HepG2 (cell line): Measurements from ENCODE around the gene GPR87. TPM values are rescaled to one million over a fixed set of nuclear protein-coding genes. Genes with fewer than 3 reads are reported as not detected.

Experiments used
- ATAC-seq: fragments of 200-7000 bp; cut with Tn5 transposase; 3 replicates; pipeline ENCODE4 v1.9.1; 2020; ENCODE audit warnings: mild to moderate bottlenecking, moderate library complexity
- BruUV-seq: library from RNA; stranded (reverse); fragments of 400-500 nt; replicated peaks from 2 replicates; lab custom pipeline; 2021; lab: Mats Ljungman, UMichigan
- CTCF ChIA-PET: fragments of 300-600 bp; formaldehyde crosslinking; extraction: SDS; loops from one replicate; lab custom pipeline; 2021; ENCODE audit warnings: low total read pairs, inconsistent platforms, low intra/inter-chr PET ratio; lab: Yijun Ruan, JAX
- POLR2A ChIA-PET: fragments of 350-600 bp; sonication (Branson Sonifier 250); formaldehyde crosslinking; loops from one replicate; lab custom pipeline; 2020; ENCODE audit warnings: antibody characterized with exemption, inconsistent platforms; lab: Yijun Ruan, JAX
- DNase-seq: peaks from one replicate; pipeline ENCODE4 v3.0.0-alpha.2; 2015; ENCODE audit warnings: low spot score
- FAIRE-seq: peaks from 3 replicates; lab custom pipeline; 2011; peaks lifted over from hg19 to GRCh38; lab: Jason Lieb, UNC
- H2AFZ ChIP-seq: one replicate; pipeline ENCODE4 v1.6.1; 2011; ENCODE audit warnings: low read length, inconsistent platforms
- H3K27ac ChIP-seq: fragments of 300-600 bp; 3 replicates; pipeline ENCODE4 v1.8.0; 2011; ENCODE audit warnings: mixed run types, mild to moderate bottlenecking, mixed read lengths, low read length, inconsistent platforms; ENCODE audit not compliant: insufficient read depth; ENCODE audit errors: extremely low read length
- H3K27me3 ChIP-seq, 2 experiments: fragments of 200-600 bp in 1 of 2; 2 replicates in 1 of 2; 3 replicates in 1 of 2; pipeline versions ENCODE4 v1.6.0 to v1.8.0; 2011; ENCODE audit warnings: low read length in 2 of 2, mild to moderate bottlenecking in 2 of 2, moderate library complexity in 2 of 2, inconsistent platforms in 1 of 2; ENCODE audit not compliant: insufficient read depth in 2 of 2, control insufficient read depth in 1 of 2
- H3K36me3 ChIP-seq, 2 experiments: fragments of 200-600 bp in 1 of 2; replicated peaks in 1 of 2; 2 replicates in 1 of 2; 3 replicates in 1 of 2; pipeline versions ENCODE4 v1.5.1 to v1.8.0; 2011; ENCODE audit warnings: low read length in 2 of 2, inconsistent platforms in 1 of 2; ENCODE audit not compliant: insufficient read depth in 2 of 2, control insufficient read depth in 1 of 2
- H3K4me1 ChIP-seq: 2 replicates; pipeline ENCODE4 v1.5.1; 2012; ENCODE audit warnings: low read length, inconsistent platforms; ENCODE audit not compliant: insufficient read depth
- H3K4me2 ChIP-seq: 2 replicates; pipeline ENCODE4 v1.6.0; 2011; ENCODE audit warnings: low read depth, low read length, inconsistent platforms
- H3K4me3 ChIP-seq, 3 experiments: fragments of 200-600 bp in 1 of 3; sonication (generic), shearing (Covaris generic) in 1 of 3; replicated peaks in 1 of 3; 2 replicates each; pipeline ENCODE4 v1.5.1; 2011 to 2016; ENCODE audit warnings: low read length in 3 of 3, inconsistent platforms in 2 of 3, low read depth in 2 of 3, mild to moderate bottlenecking in 2 of 3, control low read depth in 1 of 3, mixed read lengths in 1 of 3; ENCODE audit not compliant: insufficient read depth in 1 of 3
- H3K79me2 ChIP-seq: one replicate; pipeline ENCODE4 v1.6.1; 2011; ENCODE audit warnings: low read length, inconsistent platforms; ENCODE audit not compliant: insufficient read depth
- H3K9ac ChIP-seq: 2 replicates; pipeline ENCODE4 v1.6.0; 2011; ENCODE audit warnings: mild to moderate bottlenecking, low read depth, low read length, inconsistent platforms; ENCODE audit not compliant: insufficient read depth
- H3K9me3 ChIP-seq: 2 replicates; pipeline ENCODE4 v1.5.1; 2012; ENCODE audit warnings: mild to moderate bottlenecking, low read length
- H4K20me1 ChIP-seq: 2 replicates; pipeline ENCODE4 v1.6.0; 2011; ENCODE audit warnings: inconsistent platforms, mild to moderate bottlenecking, low read length, moderate library complexity; ENCODE audit not compliant: insufficient read depth
- FOSL2 ChIP-seq: sonication (generic); formaldehyde crosslinking; IDR thresholded peaks from 2 replicates; pipeline ENCODE4 v1.4.0; 2020; ENCODE audit warnings: missing genetic modification reagents
- GLI4 ChIP-seq: sonication (generic); formaldehyde crosslinking; IDR thresholded peaks from 2 replicates; pipeline ENCODE4 v1.5.1; 2020; ENCODE audit warnings: missing genetic modification reagents, mild to moderate bottlenecking, moderate library complexity, borderline replicate concordance
- NONO ChIP-seq, 2 experiments: fragments of 450-650 bp in 1 of 2; sonication (generic) in 1 of 2; formaldehyde crosslinking in 1 of 2; IDR thresholded peaks in 1 of 2; conservative IDR thresholded peaks in 1 of 2; 2 replicates each; pipeline versions ENCODE4 v1.6.1 to v1.8.0; 2017 to 2022; ENCODE audit warnings: mild to moderate bottlenecking in 1 of 2, missing genetic modification reagents in 1 of 2, moderate library complexity in 1 of 2
- TOE1 ChIP-seq: sonication (generic); formaldehyde crosslinking; IDR thresholded peaks from 2 replicates; pipeline ENCODE4 v1.4.0; 2020; ENCODE audit warnings: mild to moderate bottlenecking, missing genetic modification reagents
- ZFP1 ChIP-seq: IDR thresholded peaks from 2 replicates; pipeline ENCODE4 v1.6.1; 2016
- ZHX2 ChIP-seq, 2 experiments: sonication (generic) in 1 of 2; formaldehyde crosslinking in 1 of 2; IDR thresholded peaks; 2 replicates each; pipeline versions ENCODE4 v1.6.1 to v1.9.0; 2014 to 2022; ENCODE audit warnings: antibody characterized with exemption in 1 of 2, borderline replicate concordance in 1 of 2, inconsistent platforms in 1 of 2, low read depth in 1 of 2, missing genetic modification reagents in 1 of 2
- ZNF543 ChIP-seq: sonication (generic); formaldehyde crosslinking; IDR thresholded peaks from 2 replicates; pipeline ENCODE4 v1.4.0; 2020; ENCODE audit warnings: mild to moderate bottlenecking, missing genetic modification reagents
- ZSCAN12 ChIP-seq: sonication (generic); formaldehyde crosslinking; IDR thresholded peaks from 2 replicates; pipeline ENCODE4 v1.9.0; 2021; ENCODE audit warnings: mild to moderate bottlenecking, missing genetic modification reagents
- WGBS: methylation state at CpG from one replicate; pipeline ENCODE4 v1.1.6; 2017; ENCODE audit warnings: low lambda C conversion rate; 5-methylcytosine and 5-hydroxymethylcytosine counted together
- in situ Hi-C: cut with HindIII; loops from 2 replicates; pipeline ENCODE4 v1.10.0; 2017; ENCODE audit warnings: low pct_unique_long_range_greater_than_20kb; ENCODE audit not compliant: extremely low pct_ligation_motif_present
- intact Hi-C: fragments of 100-400 bp; cut with micrococcal nuclease; formaldehyde crosslinking; loops from one replicate; pipeline ENCODE4 v1.10.0; 2022; ENCODE audit not compliant: unreplicated experiment
- polyA plus RNA-seq, 8 experiments: library from polyadenylated mRNA; depleted of rRNA in 3 of 8; stranded (reverse) in 7 of 8; unstranded in 1 of 8; fragments of >200 nt; fragmentation: Illumina TruSeq in 4 of 8; extraction: Trizol in 4 of 8; gene quantifications; 2 replicates each; pipeline versions ENCODE4 v1.2.1 to v1.2.3, GENCODE V29; 2011 to 2016; ENCODE audit warnings: low read depth in 4 of 8, missing spikeins in 1 of 8, mixed read lengths in 1 of 8; ENCODE audit not compliant: insufficient read depth in 1 of 8
- total RNA-seq, 5 experiments: library from RNA; depleted of rRNA; stranded (reverse); fragments of >200 nt; fragmentation: Illumina TruSeq; extraction: Trizol; gene quantifications; 2 replicates each; pipeline ENCODE4 v1.2.3, GENCODE V29; 2016; ENCODE audit warnings: low read depth in 1 of 5
- TF ChIP-seq, protein P1 (sequence below): sonication (generic); formaldehyde crosslinking; IDR thresholded peaks from 2 replicates; pipeline ENCODE4 v1.5.1; 2020; ENCODE audit warnings: missing genetic modification reagents, mild to moderate bottlenecking, borderline replicate concordance

The GPR87 gene
- total and polyA plus RNA-seq, 2 of the 13 experiments (the other 11 are each of a cell fraction or from before 2014, with no cell fraction given): not detected

GRCh38 chr3:151319628-151320027 is 3.0 kb upstream of the GPR87 start (continued):
- TF ChIP-seq GLI4 (CRISPR knock-in tag) (no peak), ZHX2 (IDR thresholded peaks at IDR 0.05; ENCODE audit: low read depth) (no peak), ZHX2 (CRISPR knock-in tag; IDR thresholded peaks at IDR 0.05; ENCODE audit: borderline replicate concordance) (no peak), ZFP1 (no peak), ZNF543 (CRISPR knock-in tag) (no peak), NONO (IDR thresholded peaks at IDR 0.05) (no peak), NONO (CRISPR knock-in tag; conservative IDR thresholded peaks at IDR 0.05) (no peak), ZSCAN12 (CRISPR knock-in tag) (no peak), FOSL2 (CRISPR knock-in tag) (no peak)
- TF ChIP-seq, all 625 proteins: peak for 0

- in situ Hi-C loops: no loop called here
- Histone ChIP-seq H3K4me2 (no peak overlapping the region), H3K36me3 (no peaks in the 10 kb centered on the region), H2AFZ (no peak overlapping the region), H3K4me1 (no peaks in the 10 kb centered on the region), H3K9me3 (no peaks in the 10 kb centered on the region), H3K27me3 (no peaks in the 10 kb centered on the region), H3K79me2 (no peaks in the 10 kb centered on the region), H3K4me3 (no peak overlapping the region), H3K9ac (no peak overlapping the region), H3K27ac (no peak overlapping the region), H4K20me1 (no peaks in the 10 kb centered on the region)
- BruUV-seq: no TSS peak
- DNase-seq (no peak), FAIRE-seq (no peak), ATAC-seq (no peak)
- CTCF ChIA-PET: no interaction called here
- POLR2A ChIA-PET: no interaction called here
- 71% methylated on average over 7 of the region's 7 CpGs for WGBS
- intact Hi-C loops: no loop called here
- no peak for TF ChIP-seq TOE1 (CRISPR knock-in tag)
- TF ChIP-seq, protein P1, sequence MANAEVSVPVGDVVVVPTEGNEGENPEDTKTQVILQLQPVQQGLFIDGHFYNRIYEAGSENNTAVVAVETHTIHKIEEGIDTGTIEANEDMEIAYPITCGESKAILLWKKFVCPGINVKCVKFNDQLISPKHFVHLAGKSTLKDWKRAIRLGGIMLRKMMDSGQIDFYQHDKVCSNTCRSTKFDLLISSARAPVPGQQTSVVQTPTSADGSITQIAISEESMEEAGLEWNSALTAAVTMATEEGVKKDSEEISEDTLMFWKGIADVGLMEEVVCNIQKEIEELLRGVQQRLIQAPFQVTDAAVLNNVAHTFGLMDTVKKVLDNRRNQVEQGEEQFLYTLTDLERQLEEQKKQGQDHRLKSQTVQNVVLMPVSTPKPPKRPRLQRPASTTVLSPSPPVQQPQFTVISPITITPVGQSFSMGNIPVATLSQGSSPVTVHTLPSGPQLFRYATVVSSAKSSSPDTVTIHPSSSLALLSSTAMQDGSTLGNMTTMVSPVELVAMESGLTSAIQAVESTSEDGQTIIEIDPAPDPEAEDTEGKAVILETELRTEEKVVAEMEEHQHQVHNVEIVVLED (CRISPR knock-in tag): no peak
These were observed 2.4 kb upstream of the GPR87 start for GRCh38 chr3:151318991-151319390.
